WTC11 (cell line): ENCODE measurements around the gene CEP152.

Source experiments
- TF ChIP-seq, protein P1 (sequence below): sonication (generic); formaldehyde crosslinking; IDR thresholded peaks from 2 replicates; pipeline ENCODE4 v1.8.1; 2023; ENCODE audit warnings: mild to moderate bottlenecking, missing genetic modification reagents, borderline replicate concordance
- TF ChIP-seq, protein P2 (sequence below): sonication (generic); formaldehyde crosslinking; IDR thresholded peaks from 2 replicates; pipeline ENCODE4 v1.8.1; 2023; ENCODE audit warnings: mild to moderate bottlenecking, moderate library complexity, missing genetic modification reagents

DNA sequence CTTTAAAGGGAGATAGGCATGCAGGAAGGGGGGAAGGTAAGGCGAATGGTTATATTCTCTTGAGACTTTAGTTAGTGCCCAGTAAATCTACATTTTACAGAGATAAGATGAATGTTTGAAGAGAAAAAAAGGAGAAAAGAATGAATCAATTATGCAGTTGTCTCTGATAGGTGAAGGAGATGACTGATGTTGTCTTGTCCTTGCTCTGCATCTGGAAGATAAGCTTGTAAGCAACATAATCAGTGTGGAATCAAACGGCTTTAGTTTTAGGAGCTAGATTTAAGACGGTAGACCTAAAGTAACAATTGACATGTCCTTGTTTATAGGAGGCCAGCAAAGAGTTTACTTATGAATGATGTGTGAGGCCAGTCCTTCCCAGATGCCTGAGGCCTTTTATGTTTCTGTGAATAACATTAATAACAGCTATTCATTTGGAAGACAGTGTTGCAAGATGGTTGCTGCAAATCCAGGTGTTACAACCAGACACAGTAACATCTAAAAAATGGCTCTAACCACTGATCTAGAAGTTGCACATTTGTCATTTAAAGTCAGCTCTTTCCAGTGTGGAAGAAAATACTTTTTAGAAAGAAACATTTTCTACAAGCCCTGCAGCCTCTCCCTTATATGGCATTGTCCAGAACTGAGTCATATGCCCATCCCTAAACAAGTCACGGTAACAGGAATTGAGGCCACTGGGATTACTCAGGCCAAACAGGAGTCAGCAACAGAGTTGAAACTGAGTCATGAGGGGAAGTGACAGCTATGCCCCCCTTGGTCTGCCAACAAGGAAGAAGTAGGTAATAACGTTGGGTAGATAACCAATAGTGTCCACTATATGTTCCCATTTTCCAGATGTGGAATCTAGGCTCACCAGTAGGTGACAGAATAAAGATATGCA, 87.9 kb downstream of the CEP152 start:
- TF ChIP-seq, protein P1, sequence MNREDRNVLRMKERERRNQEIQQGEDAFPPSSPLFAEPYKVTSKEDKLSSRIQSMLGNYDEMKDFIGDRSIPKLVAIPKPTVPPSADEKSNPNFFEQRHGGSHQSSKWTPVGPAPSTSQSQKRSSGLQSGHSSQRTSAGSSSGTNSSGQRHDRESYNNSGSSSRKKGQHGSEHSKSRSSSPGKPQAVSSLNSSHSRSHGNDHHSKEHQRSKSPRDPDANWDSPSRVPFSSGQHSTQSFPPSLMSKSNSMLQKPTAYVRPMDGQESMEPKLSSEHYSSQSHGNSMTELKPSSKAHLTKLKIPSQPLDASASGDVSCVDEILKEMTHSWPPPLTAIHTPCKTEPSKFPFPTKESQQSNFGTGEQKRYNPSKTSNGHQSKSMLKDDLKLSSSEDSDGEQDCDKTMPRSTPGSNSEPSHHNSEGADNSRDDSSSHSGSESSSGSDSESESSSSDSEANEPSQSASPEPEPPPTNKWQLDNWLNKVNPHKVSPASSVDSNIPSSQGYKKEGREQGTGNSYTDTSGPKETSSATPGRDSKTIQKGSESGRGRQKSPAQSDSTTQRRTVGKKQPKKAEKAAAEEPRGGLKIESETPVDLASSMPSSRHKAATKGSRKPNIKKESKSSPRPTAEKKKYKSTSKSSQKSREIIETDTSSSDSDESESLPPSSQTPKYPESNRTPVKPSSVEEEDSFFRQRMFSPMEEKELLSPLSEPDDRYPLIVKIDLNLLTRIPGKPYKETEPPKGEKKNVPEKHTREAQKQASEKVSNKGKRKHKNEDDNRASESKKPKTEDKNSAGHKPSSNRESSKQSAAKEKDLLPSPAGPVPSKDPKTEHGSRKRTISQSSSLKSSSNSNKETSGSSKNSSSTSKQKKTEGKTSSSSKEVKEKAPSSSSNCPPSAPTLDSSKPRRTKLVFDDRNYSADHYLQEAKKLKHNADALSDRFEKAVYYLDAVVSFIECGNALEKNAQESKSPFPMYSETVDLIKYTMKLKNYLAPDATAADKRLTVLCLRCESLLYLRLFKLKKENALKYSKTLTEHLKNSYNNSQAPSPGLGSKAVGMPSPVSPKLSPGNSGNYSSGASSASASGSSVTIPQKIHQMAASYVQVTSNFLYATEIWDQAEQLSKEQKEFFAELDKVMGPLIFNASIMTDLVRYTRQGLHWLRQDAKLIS (CRISPR knock-in tag) = no peak
- TF ChIP-seq, protein P2, sequence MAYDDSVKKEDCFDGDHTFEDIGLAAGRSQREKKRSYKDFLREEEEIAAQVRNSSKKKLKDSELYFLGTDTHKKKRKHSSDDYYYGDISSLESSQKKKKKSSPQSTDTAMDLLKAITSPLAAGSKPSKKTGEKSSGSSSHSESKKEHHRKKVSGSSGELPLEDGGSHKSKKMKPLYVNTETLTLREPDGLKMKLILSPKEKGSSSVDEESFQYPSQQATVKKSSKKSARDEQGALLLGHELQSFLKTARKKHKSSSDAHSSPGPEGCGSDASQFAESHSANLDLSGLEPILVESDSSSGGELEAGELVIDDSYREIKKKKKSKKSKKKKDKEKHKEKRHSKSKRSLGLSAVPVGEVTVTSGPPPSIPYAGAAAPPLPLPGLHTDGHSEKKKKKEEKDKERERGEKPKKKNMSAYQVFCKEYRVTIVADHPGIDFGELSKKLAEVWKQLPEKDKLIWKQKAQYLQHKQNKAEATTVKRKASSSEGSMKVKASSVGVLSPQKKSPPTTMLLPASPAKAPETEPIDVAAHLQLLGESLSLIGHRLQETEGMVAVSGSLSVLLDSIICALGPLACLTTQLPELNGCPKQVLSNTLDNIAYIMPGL = no peak
